ENCODE data around the gene PTPRE. TPM values are rescaled to one million over a fixed set of nuclear protein-coding genes. Genes with fewer than 3 reads are reported as not detected.

Gene PTPRE
- total RNA-seq, 1 experiment from 2014 or later = 7.9 TPM

DNA sequence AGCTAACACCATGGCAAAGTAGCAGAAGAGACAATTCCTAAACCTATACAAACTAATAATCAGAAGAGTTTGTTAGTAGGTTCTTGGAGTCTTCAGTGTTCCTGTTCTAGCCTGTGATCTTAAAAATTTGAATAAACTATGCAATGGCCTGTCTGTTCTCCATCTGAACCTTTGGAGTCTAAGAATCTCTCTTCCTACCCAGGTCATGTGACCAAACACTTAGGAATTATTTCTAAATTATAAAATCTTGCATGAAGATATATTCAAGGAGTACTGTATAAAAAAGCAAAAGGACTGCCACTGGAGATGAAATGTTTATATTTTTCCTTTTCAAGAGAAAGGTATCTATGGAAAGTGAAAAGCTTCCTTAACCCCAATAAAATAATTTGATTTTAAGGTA is 216.9 kb downstream of the PTPRE start:
- BruUV-seq (replicated peaks) = no TSS peak
- peak overlapping the region; percentile 71; the same call in 1 of the 2 replicates for H3K4me3 ChIP-seq
- intact Hi-C loops (cut with micrococcal nuclease; ENCODE audit: unreplicated experiment) = no loop called here
- peaks cover 22% of the 10 kb centered on the region for H3K4me1 ChIP-seq (replicated peaks; ENCODE audit: insufficient read depth)
- no peak overlapping the region for H2AFZ ChIP-seq
- peaks cover 68% of the 10 kb centered on the region for H3K79me2 ChIP-seq (ENCODE audit: low read depth)
- peaks cover 24% of the 10 kb centered on the region for H3K36me3 ChIP-seq (ENCODE audit: low read depth)
- peak overlapping the region; percentile 91 for H3K4me2 ChIP-seq
- no peak overlapping the region for H3K27ac ChIP-seq
- 0 out of 2 replicates have a peak, but pooled peaks cover 2% of the 10 kb centered on the region for H4K20me1 ChIP-seq (ENCODE audit: insufficient read depth)
- DNase-seq = no peak
- ChIA-PET CTCF (no interaction called here), POLR2A (ENCODE audit: unreplicated experiment) (no interaction called here)
- TF ChIP-seq, protein P1, sequence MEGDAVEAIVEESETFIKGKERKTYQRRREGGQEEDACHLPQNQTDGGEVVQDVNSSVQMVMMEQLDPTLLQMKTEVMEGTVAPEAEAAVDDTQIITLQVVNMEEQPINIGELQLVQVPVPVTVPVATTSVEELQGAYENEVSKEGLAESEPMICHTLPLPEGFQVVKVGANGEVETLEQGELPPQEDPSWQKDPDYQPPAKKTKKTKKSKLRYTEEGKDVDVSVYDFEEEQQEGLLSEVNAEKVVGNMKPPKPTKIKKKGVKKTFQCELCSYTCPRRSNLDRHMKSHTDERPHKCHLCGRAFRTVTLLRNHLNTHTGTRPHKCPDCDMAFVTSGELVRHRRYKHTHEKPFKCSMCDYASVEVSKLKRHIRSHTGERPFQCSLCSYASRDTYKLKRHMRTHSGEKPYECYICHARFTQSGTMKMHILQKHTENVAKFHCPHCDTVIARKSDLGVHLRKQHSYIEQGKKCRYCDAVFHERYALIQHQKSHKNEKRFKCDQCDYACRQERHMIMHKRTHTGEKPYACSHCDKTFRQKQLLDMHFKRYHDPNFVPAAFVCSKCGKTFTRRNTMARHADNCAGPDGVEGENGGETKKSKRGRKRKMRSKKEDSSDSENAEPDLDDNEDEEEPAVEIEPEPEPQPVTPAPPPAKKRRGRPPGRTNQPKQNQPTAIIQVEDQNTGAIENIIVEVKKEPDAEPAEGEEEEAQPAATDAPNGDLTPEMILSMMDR (conservative IDR thresholded peaks at IDR 0.05) = no peak
- TF ChIP-seq EZH2 (IDR thresholded peaks at IDR 0.05; ENCODE audit: low read depth) = no peak
- H3K27me3 ChIP-seq (ENCODE audit: insufficient read depth, low read depth) = no peaks in the 10 kb centered on the region
- no peaks in the 10 kb centered on the region for H3K9me2 ChIP-seq (ENCODE audit: insufficient read depth)
- H3F3A ChIP-seq (ENCODE audit: insufficient read depth, low read depth) = no peaks in the 10 kb centered on the region
- no peaks in the 10 kb centered on the region for H3K9me3 ChIP-seq (ENCODE audit: insufficient read depth, low read depth)

DNA sequence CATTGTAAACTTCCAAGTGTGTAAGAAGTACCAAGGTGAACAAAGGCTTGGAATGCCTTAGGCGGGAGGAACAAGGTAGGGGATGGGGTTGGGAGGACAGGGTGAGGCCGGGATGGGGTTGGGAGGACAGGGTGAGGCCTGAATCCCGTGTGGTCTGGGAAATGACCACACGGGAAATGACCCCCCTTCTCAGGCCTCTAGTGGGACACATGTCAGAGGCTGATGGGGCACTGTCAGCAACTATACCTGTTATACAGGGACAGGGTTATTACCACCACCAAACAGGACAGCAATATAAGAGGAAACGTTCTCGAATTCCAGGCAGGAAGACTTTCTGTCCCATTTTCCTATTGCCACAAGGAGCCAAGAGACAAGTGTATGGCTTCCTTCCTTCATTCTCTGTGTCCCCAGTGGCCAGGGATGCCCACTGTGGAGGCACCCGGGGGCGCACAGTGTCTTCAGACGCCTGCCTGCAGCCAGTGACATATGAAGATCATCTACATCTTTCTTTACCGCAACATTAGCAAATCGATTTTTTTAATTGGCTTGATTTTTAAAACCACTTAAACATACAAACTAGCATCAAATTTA is 218.0 kb downstream of the PTPRE start:
- Histone ChIP-seq H3K36me3 (ENCODE audit: low read depth) (peaks cover 18% of the 10 kb centered on the region), H3K9me2 (ENCODE audit: insufficient read depth) (no peaks in the 10 kb centered on the region), H3F3A (ENCODE audit: insufficient read depth, low read depth) (no peaks in the 10 kb centered on the region), H3K27ac (no peak overlapping the region), H3K27me3 (ENCODE audit: insufficient read depth, low read depth) (no peaks in the 10 kb centered on the region), H4K20me1 (ENCODE audit: insufficient read depth) (0 out of 2 replicates have a peak, but pooled peaks cover 2% of the 10 kb centered on the region), H3K4me2 (peak overlapping the region; percentile 91), H3K9me3 (ENCODE audit: insufficient read depth, low read depth) (no peaks in the 10 kb centered on the region), H3K4me3 (peak overlapping the region; percentile 71), H3K4me1 (replicated peaks; ENCODE audit: insufficient read depth) (peaks cover 25% of the 10 kb centered on the region), H2AFZ (peak overlapping the region; percentile 70; the same call in 1 of the 2 replicates), H3K79me2 (ENCODE audit: low read depth) (peaks cover 57% of the 10 kb centered on the region)
- POLR2A ChIA-PET (ENCODE audit: unreplicated experiment) = interaction anchor here (0.5 kb wide), 1 partner anchor 81 kb away, joined by 3 read pairs; no protein-coding TSS in a partner anchor
- intact Hi-C loops (cut with micrococcal nuclease; ENCODE audit: unreplicated experiment) = no loop called here
- TF ChIP-seq, protein P1 (conservative IDR thresholded peaks at IDR 0.05) = no peak
- no peak for TF ChIP-seq EZH2 (IDR thresholded peaks at IDR 0.05; ENCODE audit: low read depth)
- CTCF ChIA-PET = no interaction called here
- BruUV-seq (replicated peaks) = TSS peak; percentile 55
- no peak for DNase-seq

DNA sequence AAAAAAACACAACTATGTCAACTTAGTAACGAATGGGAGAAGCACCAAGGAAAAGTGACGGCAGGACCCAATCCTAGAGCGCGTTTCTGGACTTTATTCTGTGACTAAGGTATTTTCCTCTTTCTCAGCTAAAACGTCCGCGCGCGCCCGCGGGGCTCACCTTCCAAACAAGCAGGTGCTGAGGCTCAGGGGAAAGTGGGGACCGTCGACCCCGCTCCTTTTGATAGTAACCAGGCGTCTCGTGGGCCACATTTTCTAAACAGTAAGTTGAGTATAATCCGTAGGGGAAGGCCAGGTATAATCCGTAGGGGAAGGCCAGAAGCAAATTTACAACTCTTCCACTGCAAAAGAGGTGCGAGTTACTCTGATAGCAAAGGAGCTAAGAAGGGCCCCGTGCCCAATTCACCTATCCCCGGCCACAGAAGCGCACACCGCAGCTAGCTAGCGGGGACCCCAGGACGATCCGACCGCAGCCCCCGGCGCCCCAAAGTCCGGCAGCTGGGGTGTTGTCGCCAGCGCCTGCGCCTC is 218.6 kb downstream of the PTPRE start:
- BruUV-seq (replicated peaks) = no TSS peak
- H3K27ac ChIP-seq = no peak overlapping the region
- CTCF ChIA-PET = no interaction called here

More for the DNA sequence above, 218.6 kb downstream of the PTPRE start:
- H3K4me1 ChIP-seq (replicated peaks; ENCODE audit: insufficient read depth) = peaks cover 30% of the 10 kb centered on the region
- no peaks in the 10 kb centered on the region for H3K9me2 ChIP-seq (ENCODE audit: insufficient read depth)
- no peaks in the 10 kb centered on the region for H3F3A ChIP-seq (ENCODE audit: insufficient read depth, low read depth)
- 0 out of 2 replicates have a peak, but pooled peaks cover 2% of the 10 kb centered on the region for H4K20me1 ChIP-seq (ENCODE audit: insufficient read depth)
- H3K36me3 ChIP-seq (ENCODE audit: low read depth) = peaks cover 18% of the 10 kb centered on the region
- POLR2A ChIA-PET (ENCODE audit: unreplicated experiment) = no interaction called here
- no peak for TF ChIP-seq EZH2 (IDR thresholded peaks at IDR 0.05; ENCODE audit: low read depth)
- TF ChIP-seq, protein P1 (conservative IDR thresholded peaks at IDR 0.05) = no peak
- intact Hi-C loops (cut with micrococcal nuclease; ENCODE audit: unreplicated experiment) = no loop called here
- DNase-seq = no peak
- no peaks in the 10 kb centered on the region for H3K9me3 ChIP-seq (ENCODE audit: insufficient read depth, low read depth)
- H2AFZ ChIP-seq = peak overlapping the region; percentile 70
- peak overlapping the region; percentile 71 for H3K4me3 ChIP-seq
- H3K27me3 ChIP-seq (ENCODE audit: insufficient read depth, low read depth) = no peaks in the 10 kb centered on the region
- peak overlapping the region; percentile 91 for H3K4me2 ChIP-seq
- peaks cover 51% of the 10 kb centered on the region for H3K79me2 ChIP-seq (ENCODE audit: low read depth)
